Nephron (organoid): ENCODE data around the gene PERCC1.

ENCODE experiments used
- H3K27ac Mint-ChIP-seq, 3 experiments: 2 replicates each; pipeline ENCODE4 v1.8.0; 2020; ENCODE audit warnings: mixed read lengths in 3 of 3, mild to moderate bottlenecking in 2 of 3, moderate library complexity in 1 of 3
- H3K27me3 Mint-ChIP-seq: 2 replicates; pipeline ENCODE4 v1.8.0; 2021; ENCODE audit warnings: low read depth, mild to moderate bottlenecking, moderate library complexity, mixed read lengths
- H3K36me3 Mint-ChIP-seq: 2 replicates; pipeline ENCODE4 v1.8.0; 2020; ENCODE audit warnings: low read depth, mixed read lengths
- H3K4me1 Mint-ChIP-seq: 2 replicates; pipeline ENCODE4 v1.8.0; 2020; ENCODE audit warnings: mixed read lengths
- H3K4me3 Mint-ChIP-seq, 3 experiments: 2 replicates each; pipeline ENCODE4 v1.8.0; 2020; ENCODE audit warnings: mild to moderate bottlenecking in 3 of 3, mixed read lengths in 3 of 3, moderate library complexity in 2 of 3
- H3K9me3 Mint-ChIP-seq: 2 replicates; pipeline ENCODE4 v1.8.0; 2020; ENCODE audit warnings: mixed read lengths
- CTCF ChIP-seq, 3 experiments: fragments of 200-600 bp; sonication (generic); IDR thresholded peaks; one replicate each; pipeline ENCODE4 v1.5.0; 2021; ENCODE audit warnings: antibody characterized with exemption in 3 of 3; ENCODE audit not compliant: unreplicated experiment in 3 of 3

PERCC1 gene

GRCh38 chr16:1389762-1390161 lies 41.1 kb upstream of the PERCC1 start:
- Mint-ChIP-seq H3K27ac (no peak overlapping the region), H3K36me3 (peaks cover 31% of the 10 kb centered on the region), H3K4me1 (no peaks in the 10 kb centered on the region), H3K27me3 (no peaks in the 10 kb centered on the region), H3K4me3 (no peak overlapping the region), H3K9me3 (no peaks in the 10 kb centered on the region)
- no peak for TF ChIP-seq CTCF (IDR thresholded peaks at IDR 0.05; ENCODE audit: unreplicated experiment in 3 of 3)

GRCh38 chr16:1390239-1390779 lies 40.6 kb upstream of the PERCC1 start:
- Mint-ChIP-seq H3K4me3 (no peak overlapping the region), H3K4me1 (no peaks in the 10 kb centered on the region), H3K27me3 (no peaks in the 10 kb centered on the region), H3K36me3 (peaks cover 28% of the 10 kb centered on the region), H3K27ac (no peak overlapping the region), H3K9me3 (no peaks in the 10 kb centered on the region)
- TF ChIP-seq CTCF (IDR thresholded peaks at IDR 0.05; ENCODE audit: unreplicated experiment in 3 of 3): no peak

GRCh38 chr16:1392826-1393225 lies 38.1 kb upstream of the PERCC1 start:
- no peaks in the 10 kb centered on the region for H3K27me3 Mint-ChIP-seq
- no peak overlapping the region for H3K27ac Mint-ChIP-seq
- H3K4me1 Mint-ChIP-seq: no peaks in the 10 kb centered on the region
- H3K9me3 Mint-ChIP-seq: no peaks in the 10 kb centered on the region
- no peak overlapping the region for H3K4me3 Mint-ChIP-seq
- TF ChIP-seq CTCF (IDR thresholded peaks at IDR 0.05; ENCODE audit: unreplicated experiment in 3 of 3): no peak
- peaks cover 28% of the 10 kb centered on the region for H3K36me3 Mint-ChIP-seq

GRCh38 chr16:1393613-1394176 lies 37.2 kb upstream of the PERCC1 start:
- Mint-ChIP-seq H3K27ac (no peak overlapping the region), H3K27me3 (no peaks in the 10 kb centered on the region), H3K9me3 (no peaks in the 10 kb centered on the region), H3K4me3 (no peak overlapping the region), H3K4me1 (no peaks in the 10 kb centered on the region), H3K36me3 (peaks cover 27% of the 10 kb centered on the region)
- TF ChIP-seq CTCF (IDR thresholded peaks at IDR 0.05; ENCODE audit: unreplicated experiment in 3 of 3): no peak

GRCh38 chr16:1394367-1394951 lies 36.4 kb upstream of the PERCC1 start:
- TF ChIP-seq CTCF (IDR thresholded peaks at IDR 0.05; ENCODE audit: unreplicated experiment in 3 of 3): no peak
- H3K27ac Mint-ChIP-seq: no peak overlapping the region
- no peaks in the 10 kb centered on the region for H3K27me3 Mint-ChIP-seq
- H3K36me3 Mint-ChIP-seq: peaks cover 26% of the 10 kb centered on the region
- no peaks in the 10 kb centered on the region for H3K4me1 Mint-ChIP-seq
- no peaks in the 10 kb centered on the region for H3K9me3 Mint-ChIP-seq
- H3K4me3 Mint-ChIP-seq: no peak overlapping the region
